ENCODE data around the gene UBE2O.

GRCh38 chr17:76397184-76397583 lies 55.8 kb downstream of the UBE2O start:
- no peak for TF ChIP-seq CTCF (IDR thresholded peaks at IDR 0.05)
- no peak for TF ChIP-seq POLR2A (IDR thresholded peaks at IDR 0.05)
- TF ChIP-seq EP300 (IDR thresholded peaks at IDR 0.05), result no peak

Data from ovary (tissue), 3 donors.